ENCODE measurements around the gene PON2.

PON2 gene

DNA sequence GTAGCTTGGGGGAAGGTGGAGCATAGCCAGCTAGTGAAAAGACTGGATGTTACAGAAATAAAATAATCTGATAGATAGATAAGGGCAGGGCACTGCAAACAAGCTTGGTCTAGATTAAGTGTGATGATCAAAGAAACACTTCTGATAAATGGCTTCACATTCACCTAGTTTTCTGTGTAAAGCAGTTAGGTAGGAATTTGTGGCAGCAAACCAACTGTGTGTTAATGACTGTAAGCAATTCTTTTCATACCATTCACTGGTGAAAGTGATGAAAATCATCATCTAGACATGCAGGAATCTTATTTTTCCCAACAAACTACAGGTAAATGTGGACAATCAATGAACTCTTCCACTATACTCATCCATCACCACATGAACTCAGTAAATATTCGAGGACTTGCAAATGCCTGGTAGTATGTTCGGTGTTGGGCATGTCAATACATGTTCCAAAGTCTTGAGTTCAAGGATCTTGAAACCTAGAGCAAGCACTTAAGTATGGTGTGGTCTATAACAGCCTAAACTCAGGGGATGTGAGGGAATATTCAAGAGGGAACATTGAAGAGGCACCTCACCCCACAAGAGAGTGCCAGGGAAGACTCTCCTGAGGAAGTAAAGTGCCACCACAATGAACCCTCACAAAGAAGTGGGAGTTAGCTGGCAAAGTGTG is 59.1 kb downstream of the PON2 start:
- no peak overlapping the region for H3K4me3 ChIP-seq (ENCODE audit: low read depth, low read length)
- no peaks in the 10 kb centered on the region for H3K36me3 ChIP-seq (ENCODE audit: insufficient read depth, low read length)
- H3K4me1 ChIP-seq (ENCODE audit: control insufficient read depth, insufficient read depth, low read length, unreplicated experiment): no peaks in the 10 kb centered on the region
- H2AFZ ChIP-seq (ENCODE audit: low read length, unreplicated experiment): no peak overlapping the region
- no peak overlapping the region for H3K27ac ChIP-seq (ENCODE audit: low read depth, low read length)
- no peaks in the 10 kb centered on the region for H3K79me2 ChIP-seq (ENCODE audit: control insufficient read depth, insufficient read depth, low read length, unreplicated experiment)
- 0 out of 2 replicates have a peak, but pooled peaks cover 3% of the 10 kb centered on the region for H3K27me3 ChIP-seq (ENCODE audit: insufficient read depth, low read length)

DNA sequence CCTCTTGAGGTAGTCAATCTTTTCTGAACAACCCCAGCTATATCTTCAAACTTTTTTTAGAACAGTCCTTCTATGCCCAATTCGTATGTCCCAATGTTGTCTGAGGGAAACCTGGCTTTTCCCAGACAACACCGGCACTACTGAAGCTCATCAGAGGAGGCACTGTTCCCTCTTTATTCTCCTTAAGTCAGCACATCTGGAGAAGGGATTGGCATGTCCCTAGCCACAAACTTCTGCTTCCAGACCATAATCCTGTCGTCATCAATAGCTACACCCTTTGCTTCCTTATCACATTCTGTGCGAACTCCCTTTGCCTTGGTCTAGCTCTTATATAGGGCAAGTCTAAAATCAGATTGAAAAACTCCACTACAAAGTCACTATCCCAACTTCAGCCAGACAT is 61.5 kb downstream of the PON2 start:
- Histone ChIP-seq H2AFZ (ENCODE audit: low read length, unreplicated experiment) (no peak overlapping the region), H3K27ac (ENCODE audit: low read depth, low read length) (no peak overlapping the region), H3K4me1 (ENCODE audit: control insufficient read depth, insufficient read depth, low read length, unreplicated experiment) (no peaks in the 10 kb centered on the region), H3K79me2 (ENCODE audit: control insufficient read depth, insufficient read depth, low read length, unreplicated experiment) (no peaks in the 10 kb centered on the region), H3K36me3 (ENCODE audit: insufficient read depth, low read length) (no peaks in the 10 kb centered on the region), H3K27me3 (ENCODE audit: insufficient read depth, low read length) (0 out of 2 replicates have a peak, but pooled peaks cover 3% of the 10 kb centered on the region), H3K4me3 (ENCODE audit: low read depth, low read length) (no peak overlapping the region)

DNA sequence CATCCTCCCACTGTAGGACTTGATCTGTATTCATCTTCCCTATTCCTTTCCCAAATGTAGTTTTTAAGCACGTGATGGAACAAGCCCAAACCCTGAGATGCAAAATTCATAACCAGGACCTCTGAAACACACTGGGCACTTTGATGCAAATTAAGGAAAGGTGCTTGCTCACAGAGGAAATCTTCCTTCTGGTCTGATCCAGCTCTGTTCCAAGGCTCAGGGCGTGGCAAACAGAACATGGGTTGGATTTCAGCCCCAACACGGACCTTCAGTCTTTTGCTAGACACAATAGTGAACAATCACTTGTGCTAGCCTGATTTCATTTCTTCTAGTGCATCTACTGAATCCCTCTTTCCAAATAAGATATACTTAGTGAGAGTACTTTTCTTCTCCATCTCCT is 66.6 kb downstream of the PON2 start:
- Histone ChIP-seq H3K4me3 (ENCODE audit: low read depth, low read length) (no peak overlapping the region), H3K4me1 (ENCODE audit: control insufficient read depth, insufficient read depth, low read length, unreplicated experiment) (no peaks in the 10 kb centered on the region), H3K27me3 (ENCODE audit: insufficient read depth, low read length) (0 out of 2 replicates have a peak, but pooled peaks cover 5% of the 10 kb centered on the region), H3K27ac (ENCODE audit: low read depth, low read length) (no peak overlapping the region), H2AFZ (ENCODE audit: low read length, unreplicated experiment) (no peak overlapping the region), H3K79me2 (ENCODE audit: control insufficient read depth, insufficient read depth, low read length, unreplicated experiment) (no peaks in the 10 kb centered on the region), H3K36me3 (ENCODE audit: insufficient read depth, low read length) (no peaks in the 10 kb centered on the region)

- Histone ChIP-seq H3K36me3 (ENCODE audit: insufficient read depth, low read length) (no peaks in the 10 kb centered on the region), H3K4me1 (ENCODE audit: control insufficient read depth, insufficient read depth, low read length, unreplicated experiment) (no peaks in the 10 kb centered on the region), H3K4me3 (ENCODE audit: low read depth, low read length) (no peak overlapping the region), H2AFZ (ENCODE audit: low read length, unreplicated experiment) (no peak overlapping the region), H3K27me3 (ENCODE audit: insufficient read depth, low read length) (0 out of 2 replicates have a peak, but pooled peaks cover 5% of the 10 kb centered on the region), H3K27ac (ENCODE audit: low read depth, low read length) (no peak overlapping the region), H3K79me2 (ENCODE audit: control insufficient read depth, insufficient read depth, low read length, unreplicated experiment) (no peaks in the 10 kb centered on the region)
These were observed 67.2 kb downstream of the PON2 start for GRCh38 chr7:95367606-95368005.

DNA sequence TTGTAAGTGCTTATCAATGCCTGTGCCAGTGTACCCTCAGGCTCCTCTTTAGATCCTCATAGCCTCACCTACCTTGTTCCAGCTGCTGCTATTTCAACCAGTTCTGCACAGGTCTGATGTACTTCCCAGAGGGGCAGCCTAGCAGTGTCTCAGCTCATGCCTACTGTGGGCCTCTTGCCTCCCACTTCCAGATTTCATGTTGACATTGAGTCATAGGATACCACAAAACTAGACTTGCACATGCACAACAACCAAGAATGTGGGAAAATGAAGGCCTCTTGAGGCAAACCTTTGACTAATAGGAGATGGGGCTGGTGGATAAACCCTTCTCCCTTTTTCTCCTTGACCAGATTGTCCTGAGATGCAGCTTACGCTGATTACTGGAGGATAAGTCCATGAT is 69.7 kb downstream of the PON2 start:
- Histone ChIP-seq H3K79me2 (ENCODE audit: control insufficient read depth, insufficient read depth, low read length, unreplicated experiment) (no peaks in the 10 kb centered on the region), H3K27me3 (ENCODE audit: insufficient read depth, low read length) (0 out of 2 replicates have a peak, but pooled peaks cover 5% of the 10 kb centered on the region), H3K36me3 (ENCODE audit: insufficient read depth, low read length) (no peaks in the 10 kb centered on the region), H3K4me3 (ENCODE audit: low read depth, low read length) (no peak overlapping the region), H3K4me1 (ENCODE audit: control insufficient read depth, insufficient read depth, low read length, unreplicated experiment) (no peaks in the 10 kb centered on the region), H2AFZ (ENCODE audit: low read length, unreplicated experiment) (no peak overlapping the region), H3K27ac (ENCODE audit: low read depth, low read length) (no peak overlapping the region)

- Histone ChIP-seq H3K27ac (ENCODE audit: low read depth, low read length) (no peak overlapping the region), H2AFZ (ENCODE audit: low read length, unreplicated experiment) (no peak overlapping the region), H3K36me3 (ENCODE audit: insufficient read depth, low read length) (no peaks in the 10 kb centered on the region), H3K27me3 (ENCODE audit: insufficient read depth, low read length) (no peaks in the 10 kb centered on the region), H3K4me1 (ENCODE audit: control insufficient read depth, insufficient read depth, low read length, unreplicated experiment) (no peaks in the 10 kb centered on the region), H3K4me3 (ENCODE audit: low read depth, low read length) (no peak overlapping the region), H3K79me2 (ENCODE audit: control insufficient read depth, insufficient read depth, low read length, unreplicated experiment) (no peaks in the 10 kb centered on the region)
These were observed 77.2 kb downstream of the PON2 start for GRCh38 chr7:95357623-95358022.
